ENCODE results near the gene RCE1. TPM values are rescaled to one million over a fixed set of nuclear protein-coding genes. Genes with fewer than 3 reads are reported as not detected.
"Not testable (repeated sequence)": the region's sequence is repeated elsewhere in the genome, so short reads cannot be mapped to it uniquely, and the experiment has no call there.

RCE1 gene
- 30.6 TPM for total RNA-seq (ENCODE audit: unreplicated experiment)
- long read RNA-seq, transcript RCE1-201 (8 exons, 1,485 nt): major isoform, 8 of 28 reads
- long read RNA-seq, transcript RCE1-202 (7 exons, 1,379 nt): minor isoform, 7 of 28 reads
- long read RNA-seq, partial matches to known transcripts: 4 of 28 reads
- long read RNA-seq, other reads (novel, unspliced or antisense): 6 of 28 reads

- H3K9me3 Mint-ChIP-seq (ENCODE audit: unreplicated experiment): peaks cover 8% of the 10 kb centered on the region
- TF ChIP-seq CTCF (IDR thresholded peaks at IDR 0.05; ENCODE audit: partially characterized antibody, unreplicated experiment): no peak
- H3K27me3 Mint-ChIP-seq (ENCODE audit: unreplicated experiment): peaks cover 12% of the 10 kb centered on the region
- peaks cover 4% of the 10 kb centered on the region for H3K36me3 Mint-ChIP-seq (ENCODE audit: unreplicated experiment)
- H3K27ac Mint-ChIP-seq (ENCODE audit: unreplicated experiment): peak within 1 kb of the TSS; percentile 92
- peaks cover 6% of the 10 kb centered on the region for H3K4me1 Mint-ChIP-seq (ENCODE audit: low read depth, unreplicated experiment)
- peak; percentile 94 for DNase-seq
- peak within 1 kb of the TSS; percentile 95 for H3K4me3 Mint-ChIP-seq (ENCODE audit: unreplicated experiment)
These were observed at the start of gene RCE1 for GRCh38 chr11:66842896-66843775. Gene RCE1, plus strand, starts transcription at chr11:66843441. Its CDS starts 15 bp downstream, at chr11:66843456.

GRCh38 chr11:66799815-66800214, 43.4 kb upstream of the RCE1 start:
- not testable (repeated sequence) for DNase-seq; H3K27ac Mint-ChIP-seq (ENCODE audit: unreplicated experiment); H3K4me3 Mint-ChIP-seq (ENCODE audit: unreplicated experiment)

GRCh38 chr11:66800720-66801428, 42.4 kb upstream of the RCE1 start:
- H3K27ac Mint-ChIP-seq (ENCODE audit: unreplicated experiment): no peak overlapping the region

More at GRCh38 chr11:66799815-66800214, 43.4 kb upstream of the RCE1 start:
- not testable (repeated sequence) for H3K27me3 Mint-ChIP-seq (ENCODE audit: unreplicated experiment); H3K4me1 Mint-ChIP-seq (ENCODE audit: low read depth, unreplicated experiment); H3K36me3 Mint-ChIP-seq (ENCODE audit: unreplicated experiment); H3K9me3 Mint-ChIP-seq (ENCODE audit: unreplicated experiment)

GRCh38 chr11:66809592-66809991, 33.6 kb upstream of the RCE1 start:
- Mint-ChIP-seq H3K9me3 (ENCODE audit: unreplicated experiment) (no peaks in the 10 kb centered on the region), H3K27ac (ENCODE audit: unreplicated experiment) (no peak overlapping the region), H3K27me3 (ENCODE audit: unreplicated experiment) (no peaks in the 10 kb centered on the region), H3K4me3 (ENCODE audit: unreplicated experiment) (no peak overlapping the region), H3K36me3 (ENCODE audit: unreplicated experiment) (peaks cover 9% of the 10 kb centered on the region), H3K4me1 (ENCODE audit: low read depth, unreplicated experiment) (no peaks in the 10 kb centered on the region)
- no peak for DNase-seq
- no peak for TF ChIP-seq CTCF (IDR thresholded peaks at IDR 0.05; ENCODE audit: partially characterized antibody, unreplicated experiment)

More at GRCh38 chr11:66800720-66801428, 42.4 kb upstream of the RCE1 start:
- no peaks in the 10 kb centered on the region for H3K27me3 Mint-ChIP-seq (ENCODE audit: unreplicated experiment)
- no peaks in the 10 kb centered on the region for H3K9me3 Mint-ChIP-seq (ENCODE audit: unreplicated experiment)
- TF ChIP-seq CTCF (IDR thresholded peaks at IDR 0.05; ENCODE audit: partially characterized antibody, unreplicated experiment): no peak
- H3K4me1 Mint-ChIP-seq (ENCODE audit: low read depth, unreplicated experiment): no peaks in the 10 kb centered on the region
- H3K36me3 Mint-ChIP-seq (ENCODE audit: unreplicated experiment): no peaks in the 10 kb centered on the region
- no peak for DNase-seq
- no peak overlapping the region for H3K4me3 Mint-ChIP-seq (ENCODE audit: unreplicated experiment)

- H3K36me3 Mint-ChIP-seq (ENCODE audit: unreplicated experiment): peaks cover 9% of the 10 kb centered on the region
- no peak overlapping the region for H3K4me3 Mint-ChIP-seq (ENCODE audit: unreplicated experiment)
- no peaks in the 10 kb centered on the region for H3K9me3 Mint-ChIP-seq (ENCODE audit: unreplicated experiment)
- H3K4me1 Mint-ChIP-seq (ENCODE audit: low read depth, unreplicated experiment): no peaks in the 10 kb centered on the region
- DNase-seq: no peak
- H3K27me3 Mint-ChIP-seq (ENCODE audit: unreplicated experiment): no peaks in the 10 kb centered on the region
- no peak overlapping the region for H3K27ac Mint-ChIP-seq (ENCODE audit: unreplicated experiment)
- TF ChIP-seq CTCF (IDR thresholded peaks at IDR 0.05; ENCODE audit: partially characterized antibody, unreplicated experiment): no peak
These were observed 32.6 kb upstream of the RCE1 start for GRCh38 chr11:66810576-66811185.

Measured in glutamatergic neuron (in vitro differentiated cells).